ENCODE measurements around the gene ANKIB1.

DNA sequence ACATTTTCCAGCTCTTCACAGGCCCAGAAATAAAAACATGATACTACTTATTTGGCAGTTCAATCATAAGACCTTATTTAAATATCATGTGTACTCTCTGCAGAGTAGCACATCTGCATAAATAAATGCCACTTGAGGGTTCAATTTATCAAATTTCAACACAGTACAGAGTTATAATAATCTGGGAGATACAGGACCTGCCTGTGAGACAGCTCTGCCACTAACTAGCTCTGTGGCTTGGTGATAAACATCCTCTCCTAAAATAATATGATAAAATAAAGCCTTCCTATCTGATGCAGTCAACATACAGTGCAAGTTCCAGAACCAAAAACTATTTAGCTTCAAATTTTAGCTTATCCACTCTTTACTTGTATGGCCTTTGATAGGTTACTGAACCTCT lies 110.6 kb downstream of the ANKIB1 start:
- TF ChIP-seq, protein P1, sequence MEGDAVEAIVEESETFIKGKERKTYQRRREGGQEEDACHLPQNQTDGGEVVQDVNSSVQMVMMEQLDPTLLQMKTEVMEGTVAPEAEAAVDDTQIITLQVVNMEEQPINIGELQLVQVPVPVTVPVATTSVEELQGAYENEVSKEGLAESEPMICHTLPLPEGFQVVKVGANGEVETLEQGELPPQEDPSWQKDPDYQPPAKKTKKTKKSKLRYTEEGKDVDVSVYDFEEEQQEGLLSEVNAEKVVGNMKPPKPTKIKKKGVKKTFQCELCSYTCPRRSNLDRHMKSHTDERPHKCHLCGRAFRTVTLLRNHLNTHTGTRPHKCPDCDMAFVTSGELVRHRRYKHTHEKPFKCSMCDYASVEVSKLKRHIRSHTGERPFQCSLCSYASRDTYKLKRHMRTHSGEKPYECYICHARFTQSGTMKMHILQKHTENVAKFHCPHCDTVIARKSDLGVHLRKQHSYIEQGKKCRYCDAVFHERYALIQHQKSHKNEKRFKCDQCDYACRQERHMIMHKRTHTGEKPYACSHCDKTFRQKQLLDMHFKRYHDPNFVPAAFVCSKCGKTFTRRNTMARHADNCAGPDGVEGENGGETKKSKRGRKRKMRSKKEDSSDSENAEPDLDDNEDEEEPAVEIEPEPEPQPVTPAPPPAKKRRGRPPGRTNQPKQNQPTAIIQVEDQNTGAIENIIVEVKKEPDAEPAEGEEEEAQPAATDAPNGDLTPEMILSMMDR (IDR thresholded peaks at IDR 0.05; ENCODE audit: low read depth, low read length, poor library complexity, severe bottlenecking): no peak
- TF ChIP-seq EZH2phosphoT487 (IDR thresholded peaks at IDR 0.05; ENCODE audit: borderline replicate concordance, low read length): no peak

All from DOHH2 (cell line).